Osteoblast (primary cell): ENCODE measurements around the gene WNT7A. TPM values are rescaled to one million over a fixed set of nuclear protein-coding genes. Genes with fewer than 3 reads are reported as not detected.

Experiments
- DNase-seq: peaks from one replicate; pipeline ENCODE4 v3.0.0; 2011; ENCODE audit warnings: low spot score, mixed read lengths; ENCODE audit not compliant: insufficient read length; ENCODE audit errors: missing footprints
- H2AFZ ChIP-seq: 2 replicates; pipeline ENCODE4 v1.6.0; 2011; ENCODE audit warnings: mild to moderate bottlenecking, low read length
- H3K27ac ChIP-seq: 2 replicates; pipeline ENCODE4 v1.5.1; 2011; ENCODE audit warnings: mild to moderate bottlenecking, low read depth, low read length, moderate library complexity
- H3K27me3 ChIP-seq: 2 replicates; pipeline ENCODE4 v1.6.0; 2012; ENCODE audit warnings: mild to moderate bottlenecking, control low read depth, inconsistent platforms, low read length, moderate library complexity; ENCODE audit not compliant: insufficient read depth
- H3K36me3 ChIP-seq: 2 replicates; pipeline ENCODE4 v1.5.1; 2011; ENCODE audit warnings: mild to moderate bottlenecking, low read length, control low read depth, moderate library complexity; ENCODE audit not compliant: insufficient read depth
- H3K4me1 ChIP-seq: 2 replicates; pipeline ENCODE4 v1.5.1; 2011; ENCODE audit warnings: mild to moderate bottlenecking, low read length, control low read depth, moderate library complexity; ENCODE audit not compliant: insufficient read depth
- H3K4me2 ChIP-seq: 2 replicates; pipeline ENCODE4 v1.6.0; 2011; ENCODE audit warnings: mild to moderate bottlenecking, low read length; ENCODE audit not compliant: insufficient read depth
- H3K4me3 ChIP-seq: fragments of 200-600 bp; sonication (generic); 3 replicates; pipeline ENCODE4 v1.5.1; 2012; ENCODE audit warnings: mild to moderate bottlenecking, low read length, inconsistent platforms; ENCODE audit not compliant: insufficient read depth
- H3K79me2 ChIP-seq: 2 replicates; pipeline ENCODE4 v1.6.0; 2012; ENCODE audit warnings: mild to moderate bottlenecking, low read length, control low read depth, inconsistent platforms; ENCODE audit not compliant: insufficient read depth
- H3K9me3 ChIP-seq: 2 replicates; pipeline ENCODE4 v1.5.1; 2011; ENCODE audit warnings: low read depth, low read length, control low read depth
- H4K20me1 ChIP-seq: 2 replicates; pipeline ENCODE4 v1.6.0; 2012; ENCODE audit warnings: mild to moderate bottlenecking, low read length, control low read depth; ENCODE audit not compliant: insufficient read depth
- total RNA-seq: library from RNA; depleted of rRNA; stranded (reverse); fragments of >200 nt; gene quantifications from 2 replicates; pipeline ENCODE4 v1.2.3, GENCODE V29; 2012
- TF ChIP-seq, protein P1 (sequence below): IDR thresholded peaks from 2 replicates; pipeline ENCODE4 v1.5.1; 2011; ENCODE audit warnings: mild to moderate bottlenecking, low read depth, low read length, moderate library complexity; ENCODE audit errors: extremely low read depth

Gene WNT7A
- total RNA-seq, 1 donor, result not detected

DNA sequence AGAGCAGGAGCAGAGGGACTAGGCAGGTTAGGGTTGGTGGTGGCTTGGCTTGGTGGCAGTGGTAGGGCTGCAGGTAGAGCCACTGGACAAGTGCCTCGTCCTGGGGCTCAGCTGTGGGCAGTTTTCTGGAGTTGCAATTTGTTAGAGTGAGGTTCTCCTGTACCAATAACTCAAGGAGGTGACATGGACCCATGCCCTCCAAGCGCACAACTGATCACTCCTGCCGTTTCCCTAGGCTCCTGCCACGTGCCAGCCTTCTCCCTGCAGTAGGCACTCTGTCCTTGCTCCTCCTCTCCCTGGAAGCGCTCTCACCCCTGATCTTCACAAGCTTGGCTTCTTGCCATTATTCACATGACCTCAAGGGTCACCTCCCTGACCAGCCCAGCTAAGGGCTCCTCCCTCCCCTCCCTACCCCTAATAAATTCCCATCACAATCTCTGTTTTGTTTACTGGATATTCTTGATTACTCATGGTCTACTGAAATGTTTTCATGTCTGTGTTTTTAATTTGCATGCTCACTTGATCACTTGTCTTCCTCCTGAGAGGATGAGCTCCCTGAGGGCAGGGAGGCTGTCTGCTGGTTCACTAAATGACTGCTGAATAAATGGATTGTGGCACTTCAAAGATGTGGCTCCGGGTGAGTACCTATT is 3.3 kb downstream of the WNT7A start:
- no peak overlapping the region for H2AFZ ChIP-seq
- no peaks in the 10 kb centered on the region for H3K4me1 ChIP-seq
- H3K4me2 ChIP-seq, result no peak overlapping the region
- H3K27ac ChIP-seq, result no peak overlapping the region
- H3K79me2 ChIP-seq, result no peaks in the 10 kb centered on the region
- DNase-seq, result no peak
- no peaks in the 10 kb centered on the region for H3K9me3 ChIP-seq
- no peaks in the 10 kb centered on the region for H4K20me1 ChIP-seq
- no peak overlapping the region for H3K4me3 ChIP-seq
- TF ChIP-seq, protein P1, sequence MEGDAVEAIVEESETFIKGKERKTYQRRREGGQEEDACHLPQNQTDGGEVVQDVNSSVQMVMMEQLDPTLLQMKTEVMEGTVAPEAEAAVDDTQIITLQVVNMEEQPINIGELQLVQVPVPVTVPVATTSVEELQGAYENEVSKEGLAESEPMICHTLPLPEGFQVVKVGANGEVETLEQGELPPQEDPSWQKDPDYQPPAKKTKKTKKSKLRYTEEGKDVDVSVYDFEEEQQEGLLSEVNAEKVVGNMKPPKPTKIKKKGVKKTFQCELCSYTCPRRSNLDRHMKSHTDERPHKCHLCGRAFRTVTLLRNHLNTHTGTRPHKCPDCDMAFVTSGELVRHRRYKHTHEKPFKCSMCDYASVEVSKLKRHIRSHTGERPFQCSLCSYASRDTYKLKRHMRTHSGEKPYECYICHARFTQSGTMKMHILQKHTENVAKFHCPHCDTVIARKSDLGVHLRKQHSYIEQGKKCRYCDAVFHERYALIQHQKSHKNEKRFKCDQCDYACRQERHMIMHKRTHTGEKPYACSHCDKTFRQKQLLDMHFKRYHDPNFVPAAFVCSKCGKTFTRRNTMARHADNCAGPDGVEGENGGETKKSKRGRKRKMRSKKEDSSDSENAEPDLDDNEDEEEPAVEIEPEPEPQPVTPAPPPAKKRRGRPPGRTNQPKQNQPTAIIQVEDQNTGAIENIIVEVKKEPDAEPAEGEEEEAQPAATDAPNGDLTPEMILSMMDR, result no peak
- no peaks in the 10 kb centered on the region for H3K36me3 ChIP-seq
- H3K27me3 ChIP-seq, result peaks cover 43% of the 10 kb centered on the region

DNA sequence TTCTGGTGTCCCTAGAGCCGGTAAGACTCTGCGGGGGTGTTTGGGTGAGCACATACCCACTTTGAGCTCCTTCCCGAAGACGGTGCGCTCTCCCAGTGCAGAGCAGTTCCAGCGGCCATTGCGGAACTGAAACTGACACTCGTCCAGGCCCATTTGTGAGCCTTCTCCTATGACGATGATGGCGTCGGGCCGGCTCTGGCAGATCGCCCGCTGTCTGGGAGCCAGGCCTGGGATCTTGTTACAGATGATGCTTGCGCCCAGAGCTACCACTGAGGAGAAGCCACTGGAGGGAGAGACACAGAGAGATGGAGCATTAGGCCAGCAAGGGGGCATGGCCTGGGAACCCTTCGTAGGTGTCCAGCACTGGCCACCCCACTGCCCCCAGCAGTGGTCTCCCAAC is 5.0 kb downstream of the WNT7A start:
- peaks cover 28% of the 10 kb centered on the region for H3K27me3 ChIP-seq
- no peak overlapping the region for H2AFZ ChIP-seq
- no peak overlapping the region for H3K4me2 ChIP-seq
- H3K4me1 ChIP-seq, result no peaks in the 10 kb centered on the region
- H4K20me1 ChIP-seq, result no peaks in the 10 kb centered on the region
- H3K79me2 ChIP-seq, result no peaks in the 10 kb centered on the region
- TF ChIP-seq, protein P1, result no peak
- no peak for DNase-seq
- H3K4me3 ChIP-seq, result no peak overlapping the region
- H3K27ac ChIP-seq, result no peak overlapping the region
- H3K9me3 ChIP-seq, result no peaks in the 10 kb centered on the region
- no peaks in the 10 kb centered on the region for H3K36me3 ChIP-seq

DNA sequence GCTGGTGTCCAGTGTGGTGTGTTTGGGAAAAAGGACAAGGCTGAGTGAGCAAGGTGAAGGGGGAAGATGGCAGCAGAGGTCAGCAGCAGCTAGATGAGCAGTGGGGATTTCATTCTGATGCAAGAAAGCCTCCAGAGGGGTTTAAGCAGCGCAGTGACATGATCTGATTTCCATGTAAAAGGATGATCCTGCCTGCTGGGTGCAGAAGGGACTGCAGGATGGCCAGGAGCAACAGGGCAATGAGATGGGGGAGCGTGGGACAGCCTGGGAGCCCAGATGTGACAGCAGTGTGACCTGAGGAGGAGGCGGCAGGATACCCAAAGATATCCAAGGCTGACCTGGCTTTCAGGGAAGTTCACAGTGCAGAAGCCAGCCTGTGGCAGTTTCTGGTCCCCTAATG is 6.1 kb downstream of the WNT7A start:
- TF ChIP-seq, protein P1, result no peak
- no peak overlapping the region for H2AFZ ChIP-seq
- H4K20me1 ChIP-seq, result no peaks in the 10 kb centered on the region
- no peaks in the 10 kb centered on the region for H3K9me3 ChIP-seq
- DNase-seq, result no peak
- peaks cover 20% of the 10 kb centered on the region for H3K27me3 ChIP-seq
- no peak overlapping the region for H3K27ac ChIP-seq
- no peak overlapping the region for H3K4me3 ChIP-seq
- H3K36me3 ChIP-seq, result no peaks in the 10 kb centered on the region
- H3K79me2 ChIP-seq, result no peaks in the 10 kb centered on the region
- no peaks in the 10 kb centered on the region for H3K4me1 ChIP-seq
- no peak overlapping the region for H3K4me2 ChIP-seq

DNA sequence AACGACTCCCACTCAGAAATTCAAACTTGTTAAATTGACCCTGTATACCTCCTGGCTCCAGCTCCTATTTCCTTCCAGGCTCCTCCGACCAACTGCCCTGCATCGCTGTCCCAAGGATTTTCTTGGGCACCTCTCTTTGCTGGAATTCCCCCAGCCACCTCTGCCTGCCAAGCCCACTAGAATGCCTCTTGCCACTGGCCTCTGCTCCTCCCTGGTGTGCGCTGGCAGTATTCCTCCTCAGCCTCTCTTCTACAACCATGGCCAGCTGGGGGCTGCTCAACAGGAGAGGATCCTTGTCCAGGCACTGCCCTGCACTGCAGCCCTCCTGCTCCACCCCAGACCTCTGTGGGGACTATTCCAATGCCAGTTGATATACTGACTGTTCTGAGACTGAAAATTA is 7.4 kb downstream of the WNT7A start:
- TF ChIP-seq, protein P1, result no peak
- Histone ChIP-seq H3K36me3 (no peaks in the 10 kb centered on the region), H3K4me3 (no peak overlapping the region), H3K27ac (no peak overlapping the region), H4K20me1 (no peaks in the 10 kb centered on the region), H3K4me1 (no peaks in the 10 kb centered on the region), H3K4me2 (no peak overlapping the region), H3K79me2 (no peaks in the 10 kb centered on the region), H2AFZ (no peak overlapping the region), H3K27me3 (peaks cover 7% of the 10 kb centered on the region), H3K9me3 (no peaks in the 10 kb centered on the region)
- peak; percentile 31 for DNase-seq
